ENCODE data around the gene LEAP2.

GRCh38 chr5:132824426-132824825 lies 49.0 kb upstream of the LEAP2 start:
- TF ChIP-seq TSHZ1 (tag by site-specific recombination; IDR thresholded peaks at IDR 0.05; ENCODE audit: borderline replicate concordance) (no peak), YY1 (tag by site-specific recombination; IDR thresholded peaks at IDR 0.05) (no peak)
